Fibroblast of lung (primary cell): Measurements from ENCODE around the gene MOB1B. TPM values are rescaled to one million over a fixed set of nuclear protein-coding genes. Genes with fewer than 3 reads are reported as not detected.

Source experiments
- DNase-seq, 2 donors: peaks; one replicate each; pipeline versions ENCODE4 v3.0.0 to v3.0.0-alpha.2; 2010; ENCODE audit warnings: low read depth in 2 of 2
- H2AFZ ChIP-seq: 2 replicates; pipeline ENCODE4 v1.5.1; 2012; ENCODE audit warnings: low read length, control low read depth, inconsistent platforms
- H3K27ac ChIP-seq: 2 replicates; pipeline ENCODE4 v1.5.1; 2011; ENCODE audit warnings: low read length, control low read depth; ENCODE audit not compliant: insufficient read depth
- H3K27me3 ChIP-seq: 2 replicates; pipeline ENCODE4 v1.5.1; 2011; ENCODE audit warnings: mild to moderate bottlenecking, low read length; ENCODE audit not compliant: control insufficient read depth, insufficient read depth
- H3K36me3 ChIP-seq: 2 replicates; pipeline ENCODE4 v1.5.1; 2011; ENCODE audit warnings: low read length; ENCODE audit not compliant: control insufficient read depth, insufficient read depth
- H3K4me1 ChIP-seq: 2 replicates; pipeline ENCODE4 v1.5.1; 2011; ENCODE audit warnings: low read length; ENCODE audit not compliant: control insufficient read depth, insufficient read depth; ENCODE audit errors: extremely low read depth
- H3K4me2 ChIP-seq: 2 replicates; pipeline ENCODE4 v1.5.1; 2011; ENCODE audit warnings: low read length, control low read depth; ENCODE audit not compliant: insufficient read depth; ENCODE audit errors: extremely low read depth
- H3K4me3 ChIP-seq, 4 experiments: fragments of 200-600 bp in 1 of 4; sonication (generic) in 1 of 4; replicated peaks in 1 of 4; 2 replicates each; pipeline ENCODE4 v1.5.1; 2011 to 2016; ENCODE audit warnings: low read length in 4 of 4, low read depth in 3 of 4, mild to moderate bottlenecking in 3 of 4, control low read depth in 2 of 4, inconsistent platforms in 1 of 4, mixed read lengths in 1 of 4; ENCODE audit not compliant: insufficient read depth in 1 of 4; ENCODE audit errors: control extremely low read depth in 1 of 4
- H3K79me2 ChIP-seq: 2 replicates; pipeline ENCODE4 v1.5.1; 2012; ENCODE audit warnings: mild to moderate bottlenecking, low read length, inconsistent platforms; ENCODE audit not compliant: control insufficient read depth, insufficient read depth
- H3K9ac ChIP-seq: 2 replicates; pipeline ENCODE4 v1.5.1; 2011; ENCODE audit warnings: mild to moderate bottlenecking, low read length, control low read depth; ENCODE audit not compliant: insufficient read depth
- H3K9me3 ChIP-seq: 2 replicates; pipeline ENCODE4 v1.5.1; 2012; ENCODE audit warnings: low read depth, low read length; ENCODE audit not compliant: control insufficient read depth, insufficient read depth
- H4K20me1 ChIP-seq: 2 replicates; pipeline ENCODE4 v1.5.1; 2011; ENCODE audit warnings: low read length; ENCODE audit not compliant: control insufficient read depth, insufficient read depth; ENCODE audit errors: extremely low read depth
- CTCF ChIP-seq, 2 donors: IDR thresholded peaks in 1 of 2; conservative IDR thresholded peaks in 1 of 2; 1 replicate in 1 of 2; 2 replicates in 1 of 2; pipeline ENCODE4 v1.5.1; 2011 to 2012; ENCODE audit warnings: low read length in 2 of 2, control low read depth in 1 of 2, inconsistent platforms in 1 of 2, low read depth in 1 of 2, mild to moderate bottlenecking in 1 of 2
- EZH2 ChIP-seq: IDR thresholded peaks from 2 replicates; pipeline ENCODE4 v1.5.1; 2012; ENCODE audit warnings: low read length, control low read depth, mild to moderate bottlenecking; ENCODE audit errors: missing control alignments
- polyA plus RNA-seq, 2 donors: library from polyadenylated mRNA; depleted of rRNA in 1 of 2; stranded (reverse) in 1 of 2; unstranded in 1 of 2; fragments of >200 nt; gene quantifications; 2 replicates each; pipeline ENCODE4 v1.2.1, GENCODE V29; 2011 to 2012; ENCODE audit warnings: missing spikeins in 1 of 2
- total RNA-seq: library from RNA; depleted of rRNA; stranded (reverse); fragments of >200 nt; gene quantifications from 2 replicates; pipeline ENCODE4 v1.2.1, GENCODE V29; 2014

The MOB1B gene
- total and polyA plus RNA-seq, 2 donors (not counting 1 experiment from before 2014, with no cell fraction given) = 17.5 to 20.7 TPM

DNA sequence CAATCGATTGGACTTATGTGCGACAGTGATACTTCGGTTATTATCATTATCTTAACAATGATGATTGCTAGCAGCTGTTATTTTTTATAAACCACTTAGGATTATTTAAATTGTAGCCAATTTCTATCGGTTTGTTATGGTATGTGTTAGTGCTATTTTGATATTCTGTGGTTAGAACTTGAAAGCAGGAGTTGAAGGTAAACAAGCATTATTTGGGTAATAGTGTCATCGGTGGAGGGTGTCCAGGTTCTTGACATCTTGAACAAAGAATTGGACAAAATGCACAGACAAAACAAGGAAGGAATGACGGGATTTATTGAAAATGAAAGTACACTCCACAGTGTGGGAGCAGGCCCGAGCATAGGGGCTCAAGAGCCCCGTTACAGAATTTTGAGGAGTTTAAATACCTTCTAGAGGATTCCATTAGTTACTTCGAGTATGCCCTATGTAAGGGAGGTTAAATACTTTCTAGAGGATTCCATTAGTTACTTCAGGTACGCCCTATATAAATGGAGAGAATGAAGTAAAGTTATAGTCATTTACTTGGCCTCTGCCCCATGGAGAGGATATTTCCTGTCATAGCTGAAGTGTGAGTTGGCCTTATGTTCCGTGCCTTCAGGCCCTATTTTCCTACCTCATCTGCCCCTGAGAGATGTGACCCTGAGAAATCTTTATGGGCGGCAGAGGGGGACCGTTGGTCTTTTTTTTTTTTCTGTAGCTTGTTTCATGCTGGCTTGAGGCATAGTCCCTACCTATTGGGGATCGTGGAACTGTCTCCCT, 13.1 kb downstream of the MOB1B start:
- H3K9ac ChIP-seq = peak overlapping the region; percentile 41
- no peak for TF ChIP-seq CTCF (conservative IDR thresholded peaks at IDR 0.05 in 1 of 2, IDR thresholded peaks at IDR 0.05 in 1 of 2; ENCODE audit: low read depth in 1 of 2, low read length in 2 of 2)
- no peak for TF ChIP-seq EZH2
- DNase-seq = peak; percentile 54 to 63
- H3K36me3 ChIP-seq = no peaks in the 10 kb centered on the region
- peaks cover 68% of the 10 kb centered on the region for H3K79me2 ChIP-seq
- no peaks in the 10 kb centered on the region for H3K27me3 ChIP-seq
- H2AFZ ChIP-seq = peak overlapping the region; percentile 20
- H3K4me3 ChIP-seq = peak overlapping the region; percentile 41 to 54 (median 50)
- peaks cover 8% of the 10 kb centered on the region for H3K4me1 ChIP-seq
- no peaks in the 10 kb centered on the region for H4K20me1 ChIP-seq
- peak overlapping the region; percentile 91 for H3K4me2 ChIP-seq
- H3K27ac ChIP-seq = peak overlapping the region; percentile 78
- H3K9me3 ChIP-seq = no peaks in the 10 kb centered on the region

GRCh38 chr4:70915874-70916559, 13.8 kb downstream of the MOB1B start:
- TF ChIP-seq EZH2 = no peak
- TF ChIP-seq CTCF (conservative IDR thresholded peaks at IDR 0.05 in 1 of 2, IDR thresholded peaks at IDR 0.05 in 1 of 2; ENCODE audit: low read depth in 1 of 2, low read length in 2 of 2) = no peak
- no peaks in the 10 kb centered on the region for H3K36me3 ChIP-seq
- peak overlapping the region; percentile 78 for H3K27ac ChIP-seq
- H2AFZ ChIP-seq = peak overlapping the region; percentile 20
- H3K4me3 ChIP-seq = peak overlapping the region; percentile 41 to 54 (median 50)
- H3K9me3 ChIP-seq = no peaks in the 10 kb centered on the region
- peak overlapping the region; percentile 13 for H3K9ac ChIP-seq
- peaks cover 8% of the 10 kb centered on the region for H3K4me1 ChIP-seq
- no peaks in the 10 kb centered on the region for H3K27me3 ChIP-seq
- H3K79me2 ChIP-seq = peaks cover 68% of the 10 kb centered on the region
- peak overlapping the region; percentile 91 for H3K4me2 ChIP-seq
- no peaks in the 10 kb centered on the region for H4K20me1 ChIP-seq
- no peak for DNase-seq

GRCh38 chr4:70920592-70920991, 18.4 kb downstream of the MOB1B start:
- Histone ChIP-seq H2AFZ (no peak overlapping the region), H3K79me2 (peaks cover 56% of the 10 kb centered on the region), H4K20me1 (no peaks in the 10 kb centered on the region), H3K36me3 (no peaks in the 10 kb centered on the region), H3K4me1 (peaks cover 3% of the 10 kb centered on the region), H3K9me3 (no peaks in the 10 kb centered on the region), H3K4me3 (no peak overlapping the region), H3K27me3 (no peaks in the 10 kb centered on the region), H3K27ac (no peak overlapping the region), H3K4me2 (no peak overlapping the region), H3K9ac (no peak overlapping the region)
- no peak for DNase-seq
- no peak for TF ChIP-seq CTCF (conservative IDR thresholded peaks at IDR 0.05 in 1 of 2, IDR thresholded peaks at IDR 0.05 in 1 of 2; ENCODE audit: low read depth in 1 of 2, low read length in 2 of 2)
- TF ChIP-seq EZH2 = no peak
